GM18498 (cell line): Measurements from ENCODE around the gene SHISA7.
"Not testable (repeated sequence)": the region's sequence is repeated elsewhere in the genome, so short reads cannot be mapped to it uniquely, and the experiment has no call there.

Source experiments
- ATAC-seq: cut with Tn5 transposase; IDR thresholded peaks from one replicate; pipeline ENCODE4 v1.9.1; 2021; ENCODE audit warnings: mild to moderate bottlenecking, moderate library complexity; ENCODE audit not compliant: unreplicated experiment

The SHISA7 gene

GRCh38 chr19:55421281-55421680 lies 21.8 kb downstream of the SHISA7 start:
- not testable (repeated sequence) for ATAC-seq

- ATAC-seq = no peak
Measured at GRCh38 chr19:55419624-55420236, 23.4 kb downstream of the SHISA7 start.

GRCh38 chr19:55419103-55419502 lies 24.0 kb downstream of the SHISA7 start:
- ATAC-seq = no peak

GRCh38 chr19:55418185-55418584 lies 24.9 kb downstream of the SHISA7 start:
- ATAC-seq = no peak

- ATAC-seq = no peak
Measured at GRCh38 chr19:55410168-55410567, 32.9 kb downstream of the SHISA7 start.

GRCh38 chr19:55409179-55409578 lies 33.9 kb downstream of the SHISA7 start:
- ATAC-seq = not testable (repeated sequence)

- ATAC-seq = no peak
Measured at GRCh38 chr19:55408533-55408872, 34.6 kb downstream of the SHISA7 start.

- ATAC-seq = peak; percentile 80
Measured at GRCh38 chr19:55407800-55408532, 35.1 kb downstream of the SHISA7 start.

GRCh38 chr19:55407550-55407799 lies 35.6 kb downstream of the SHISA7 start, which contains the start of gene UBE2S:
Gene UBE2S, minus strand, starts transcription at chr19:55407788. Its CDS starts 199 bp downstream, at chr19:55407589.
- ATAC-seq = not testable (repeated sequence)

GRCh38 chr19:55406826-55407549 lies 36.1 kb downstream of the SHISA7 start:
- ATAC-seq = peak; percentile 21

GRCh38 chr19:55406091-55406825 lies 36.8 kb downstream of the SHISA7 start:
- no peak for ATAC-seq

- ATAC-seq = no peak
Measured at GRCh38 chr19:55405638-55406037, 37.5 kb downstream of the SHISA7 start.

GRCh38 chr19:55402509-55402908 lies 40.6 kb downstream of the SHISA7 start:
- ATAC-seq = no peak

- not testable (repeated sequence) for ATAC-seq
Measured at GRCh38 chr19:55401390-55401789, 41.7 kb downstream of the SHISA7 start.

GRCh38 chr19:55400281-55401087 lies 42.6 kb downstream of the SHISA7 start:
- no peak for ATAC-seq

- no peak for ATAC-seq
Measured at GRCh38 chr19:55398200-55398925, 44.7 kb downstream of the SHISA7 start.

GRCh38 chr19:55392820-55393761 lies 50.0 kb downstream of the SHISA7 start:
- no peak for ATAC-seq

- ATAC-seq = no peak
Measured at GRCh38 chr19:55391702-55392615, 51.1 kb downstream of the SHISA7 start.
